ENCODE data around the gene LDB3. TPM values are rescaled to one million over a fixed set of nuclear protein-coding genes. Genes with fewer than 3 reads are reported as not detected.

LDB3 gene, protein sequence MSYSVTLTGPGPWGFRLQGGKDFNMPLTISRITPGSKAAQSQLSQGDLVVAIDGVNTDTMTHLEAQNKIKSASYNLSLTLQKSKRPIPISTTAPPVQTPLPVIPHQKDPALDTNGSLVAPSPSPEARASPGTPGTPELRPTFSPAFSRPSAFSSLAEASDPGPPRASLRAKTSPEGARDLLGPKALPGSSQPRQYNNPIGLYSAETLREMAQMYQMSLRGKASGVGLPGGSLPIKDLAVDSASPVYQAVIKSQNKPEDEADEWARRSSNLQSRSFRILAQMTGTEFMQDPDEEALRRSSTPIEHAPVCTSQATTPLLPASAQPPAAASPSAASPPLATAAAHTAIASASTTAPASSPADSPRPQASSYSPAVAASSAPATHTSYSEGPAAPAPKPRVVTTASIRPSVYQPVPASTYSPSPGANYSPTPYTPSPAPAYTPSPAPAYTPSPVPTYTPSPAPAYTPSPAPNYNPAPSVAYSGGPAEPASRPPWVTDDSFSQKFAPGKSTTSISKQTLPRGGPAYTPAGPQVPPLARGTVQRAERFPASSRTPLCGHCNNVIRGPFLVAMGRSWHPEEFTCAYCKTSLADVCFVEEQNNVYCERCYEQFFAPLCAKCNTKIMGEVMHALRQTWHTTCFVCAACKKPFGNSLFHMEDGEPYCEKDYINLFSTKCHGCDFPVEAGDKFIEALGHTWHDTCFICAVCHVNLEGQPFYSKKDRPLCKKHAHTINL
- total RNA-seq (under 1 TPM; 0.14 to 0.59 (median 0.30) TPM), polyA plus RNA-seq (1 to 10 TPM; 1.3 to 2.1 TPM)

DNA sequence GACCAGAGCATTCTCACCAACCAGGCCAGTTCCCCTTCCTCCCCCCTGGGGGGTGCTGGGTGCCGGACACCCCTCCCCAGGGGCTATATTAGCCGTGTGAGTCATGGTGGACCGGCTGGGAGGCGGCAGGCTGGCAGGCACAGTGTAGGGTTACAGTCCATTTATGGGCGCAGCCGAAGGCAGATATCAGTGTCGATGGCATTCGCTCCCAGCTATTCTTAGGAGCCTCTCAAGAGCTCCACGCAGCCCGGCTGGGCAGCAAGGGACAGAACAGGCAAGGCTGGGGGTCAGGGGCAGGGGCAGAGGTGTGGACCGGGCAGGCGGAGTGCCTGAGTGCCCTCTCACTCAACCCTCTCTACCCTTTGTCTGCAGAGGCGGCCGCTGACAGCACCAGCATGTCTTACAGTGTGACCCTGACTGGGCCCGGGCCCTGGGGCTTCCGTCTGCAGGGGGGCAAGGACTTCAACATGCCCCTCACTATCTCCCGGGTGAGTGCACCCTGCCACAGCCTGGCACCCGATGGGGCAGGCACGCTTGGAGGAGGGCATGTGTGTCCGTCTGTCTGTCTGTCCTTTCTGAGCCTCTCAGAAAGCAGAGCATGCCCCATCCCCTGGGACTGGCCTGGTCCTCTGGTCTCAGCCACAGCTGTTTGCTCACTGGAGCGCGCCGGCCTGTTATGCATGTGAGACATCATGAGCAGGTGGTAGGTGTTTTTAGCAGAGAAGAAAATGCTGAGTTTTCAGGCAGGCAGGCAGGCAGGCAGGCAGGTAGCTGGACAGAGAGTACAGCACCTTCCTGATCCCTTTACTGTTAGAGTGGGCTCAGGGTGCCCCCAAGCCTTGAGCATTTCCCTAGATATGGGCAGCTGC, at the start of gene LDB3:
LDB3 (plus strand) TSS at position 215 of the 869 bp plus-strand sequence; CDS start at position 396, 181 bp downstream.
- Histone ChIP-seq H3K27ac (no peak within 1 kb of the TSS), H3K9me3 (no peaks in the 10 kb centered on the region), H3K27me3 (no peaks in the 10 kb centered on the region), H3K4me1 (no peaks in the 10 kb centered on the region), H3K36me3 (no peaks in the 10 kb centered on the region), H3K4me3 (no peak within 1 kb of the TSS)
- no peak for FAIRE-seq
- 75 to 88% methylated on average over 21 to 23 of the region's 23 CpGs for WGBS, 2 donors
- intact Hi-C loops (cut with DNase I): no loop called here
- no peak for DNase-seq
- ATAC-seq: peak in 2 of 4 donors; percentile 14 to 39
- TF ChIP-seq, protein P1, sequence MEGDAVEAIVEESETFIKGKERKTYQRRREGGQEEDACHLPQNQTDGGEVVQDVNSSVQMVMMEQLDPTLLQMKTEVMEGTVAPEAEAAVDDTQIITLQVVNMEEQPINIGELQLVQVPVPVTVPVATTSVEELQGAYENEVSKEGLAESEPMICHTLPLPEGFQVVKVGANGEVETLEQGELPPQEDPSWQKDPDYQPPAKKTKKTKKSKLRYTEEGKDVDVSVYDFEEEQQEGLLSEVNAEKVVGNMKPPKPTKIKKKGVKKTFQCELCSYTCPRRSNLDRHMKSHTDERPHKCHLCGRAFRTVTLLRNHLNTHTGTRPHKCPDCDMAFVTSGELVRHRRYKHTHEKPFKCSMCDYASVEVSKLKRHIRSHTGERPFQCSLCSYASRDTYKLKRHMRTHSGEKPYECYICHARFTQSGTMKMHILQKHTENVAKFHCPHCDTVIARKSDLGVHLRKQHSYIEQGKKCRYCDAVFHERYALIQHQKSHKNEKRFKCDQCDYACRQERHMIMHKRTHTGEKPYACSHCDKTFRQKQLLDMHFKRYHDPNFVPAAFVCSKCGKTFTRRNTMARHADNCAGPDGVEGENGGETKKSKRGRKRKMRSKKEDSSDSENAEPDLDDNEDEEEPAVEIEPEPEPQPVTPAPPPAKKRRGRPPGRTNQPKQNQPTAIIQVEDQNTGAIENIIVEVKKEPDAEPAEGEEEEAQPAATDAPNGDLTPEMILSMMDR (IDR thresholded peaks at IDR 0.05): no peak

DNA sequence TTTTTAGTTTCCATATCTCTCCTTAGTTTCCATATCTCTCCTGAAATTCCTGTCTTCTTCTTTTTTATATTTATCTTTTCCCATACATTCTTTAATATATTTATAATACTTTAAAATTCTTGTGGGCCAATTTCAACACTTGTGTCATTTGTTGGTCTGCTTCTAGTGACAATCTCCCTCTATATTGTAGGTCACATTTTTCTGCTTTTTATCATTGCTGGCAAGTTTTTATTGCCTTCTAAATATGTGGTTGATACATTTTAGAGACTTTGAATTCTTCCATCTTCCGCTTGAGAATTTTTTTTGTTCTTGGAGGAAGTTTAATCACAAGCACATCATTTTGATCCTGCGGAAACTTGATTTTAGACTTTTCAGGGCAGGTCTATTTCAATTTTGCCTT, 40.0 kb upstream of the LDB3 start:
- no peaks in the 10 kb centered on the region for H3K4me1 ChIP-seq
- DNase-seq (no peak), ATAC-seq (no peak), FAIRE-seq (no peak)
- intact Hi-C loops (cut with DNase I): no loop called here
- H3K9me3 ChIP-seq: no peaks in the 10 kb centered on the region
- TF ChIP-seq, protein P1 (IDR thresholded peaks at IDR 0.05): no peak
- no peak overlapping the region for H3K27ac ChIP-seq
- 96 to 98% methylated on average over 2 of the region's 2 CpGs for WGBS, 2 donors
- no peaks in the 10 kb centered on the region for H3K36me3 ChIP-seq
- H3K4me3 ChIP-seq: no peak overlapping the region
- H3K27me3 ChIP-seq: no peaks in the 10 kb centered on the region

DNA sequence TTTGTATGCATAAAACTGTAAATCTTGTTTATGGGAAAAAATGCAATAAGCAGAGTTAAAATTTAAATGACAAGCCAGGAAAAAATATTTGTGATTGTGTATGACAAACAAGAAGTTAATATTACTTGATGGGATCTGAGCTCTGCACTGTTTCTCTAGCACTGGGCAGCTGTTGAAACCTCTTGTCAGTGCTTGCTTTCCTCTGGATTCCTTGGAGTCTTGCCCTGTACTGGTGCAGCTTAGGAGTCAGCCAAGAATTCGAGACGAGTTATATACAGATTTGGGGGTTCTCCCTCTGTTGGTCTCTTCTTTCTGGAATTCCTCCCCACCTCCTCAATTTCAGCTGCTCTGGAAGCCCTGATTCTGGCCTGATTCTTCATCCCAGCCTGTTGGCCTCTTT, 38.2 kb upstream of the LDB3 start:
- FAIRE-seq (peak; percentile 51), DNase-seq (no peak), ATAC-seq (no peak)
- Histone ChIP-seq H3K27ac (no peak overlapping the region), H3K9me3 (no peaks in the 10 kb centered on the region), H3K27me3 (no peaks in the 10 kb centered on the region), H3K4me1 (no peaks in the 10 kb centered on the region), H3K4me3 (no peak overlapping the region), H3K36me3 (no peaks in the 10 kb centered on the region)
- intact Hi-C loops (cut with DNase I): no loop called here
- 21 to 26% methylated on average over 2 of the region's 2 CpGs for WGBS, 2 donors
- TF ChIP-seq, protein P1 (IDR thresholded peaks at IDR 0.05): no peak

DNA sequence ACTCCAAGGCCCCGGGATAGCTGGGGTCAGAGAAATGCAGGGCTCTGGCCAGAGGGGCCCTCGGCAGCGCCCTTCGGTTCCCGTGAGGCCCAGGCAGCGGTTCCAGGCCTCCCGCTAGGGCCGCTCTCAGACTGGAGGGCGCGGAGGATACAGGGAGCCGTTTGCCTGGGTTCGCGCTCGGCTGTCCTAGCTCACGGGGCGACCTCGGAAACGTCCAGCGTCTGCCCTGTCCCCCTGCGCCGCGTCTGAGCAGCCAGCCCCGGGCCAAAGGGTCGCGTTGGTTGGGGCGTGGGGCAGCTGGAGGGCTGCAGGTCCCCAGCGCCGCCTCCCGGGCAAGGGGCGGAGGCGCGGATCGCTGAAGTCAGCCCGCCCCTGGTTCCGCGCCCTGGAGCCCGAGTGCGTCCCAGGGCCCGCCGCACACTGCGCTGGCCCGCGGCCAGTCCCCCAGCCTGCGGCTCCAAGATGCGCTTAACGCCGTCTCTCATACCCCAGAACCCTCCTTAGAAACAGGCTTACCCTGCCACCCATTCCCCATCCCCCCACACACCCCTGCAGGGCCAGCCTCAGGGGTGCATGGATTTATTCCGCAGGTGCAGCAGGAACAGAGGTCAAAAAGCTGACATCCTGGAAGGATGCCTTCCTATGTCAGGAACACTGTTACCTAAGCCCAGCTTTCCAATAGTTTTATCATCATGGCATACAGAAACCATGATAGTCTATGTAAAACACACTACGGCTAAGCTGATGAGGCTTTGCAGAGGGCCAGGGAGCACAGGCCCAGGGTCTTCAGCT, 36.1 kb upstream of the LDB3 start:
- Histone ChIP-seq H3K9me3 (no peaks in the 10 kb centered on the region), H3K36me3 (no peaks in the 10 kb centered on the region), H3K27me3 (no peaks in the 10 kb centered on the region), H3K27ac (no peak overlapping the region), H3K4me3 (peak overlapping the region in 2 of 4 donors; percentile 17 to 22), H3K4me1 (no peaks in the 10 kb centered on the region)
- WGBS, 2 donors: 18 to 23% methylated on average over 45 to 49 of the region's 49 CpGs
- TF ChIP-seq, protein P1 (IDR thresholded peaks at IDR 0.05): no peak
- DNase-seq (peak in 2 of 6 donors; percentile 54 to 64), FAIRE-seq (no peak), ATAC-seq (peak; percentile 67 to 89 (median 70))
- intact Hi-C loops (cut with DNase I): no loop called here

All from pancreas (tissue), 10 donors.